Stimulated activated CD4-positive, alpha-beta T cell treated with anti-CD3 and anti-CD28 coated beads, TNF-alpha, amount 100 ng/mL, for 48 hours (primary cell): ENCODE data around the gene MFF.
A peak's percentile ranks its signal among the peaks of the same experiment; 100 is the strongest.

ENCODE experiments used
- DNase-seq, 3 donors: peaks; one replicate each; pipeline ENCODE4 v3.0.0-alpha.2; 2020; ENCODE audit warnings: low read depth in 3 of 3

MFF gene, protein sequence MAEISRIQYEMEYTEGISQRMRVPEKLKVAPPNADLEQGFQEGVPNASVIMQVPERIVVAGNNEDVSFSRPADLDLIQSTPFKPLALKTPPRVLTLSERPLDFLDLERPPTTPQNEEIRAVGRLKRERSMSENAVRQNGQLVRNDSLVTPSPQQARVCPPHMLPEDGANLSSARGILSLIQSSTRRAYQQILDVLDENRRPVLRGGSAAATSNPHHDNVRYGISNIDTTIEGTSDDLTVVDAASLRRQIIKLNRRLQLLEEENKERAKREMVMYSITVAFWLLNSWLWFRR

DNA sequence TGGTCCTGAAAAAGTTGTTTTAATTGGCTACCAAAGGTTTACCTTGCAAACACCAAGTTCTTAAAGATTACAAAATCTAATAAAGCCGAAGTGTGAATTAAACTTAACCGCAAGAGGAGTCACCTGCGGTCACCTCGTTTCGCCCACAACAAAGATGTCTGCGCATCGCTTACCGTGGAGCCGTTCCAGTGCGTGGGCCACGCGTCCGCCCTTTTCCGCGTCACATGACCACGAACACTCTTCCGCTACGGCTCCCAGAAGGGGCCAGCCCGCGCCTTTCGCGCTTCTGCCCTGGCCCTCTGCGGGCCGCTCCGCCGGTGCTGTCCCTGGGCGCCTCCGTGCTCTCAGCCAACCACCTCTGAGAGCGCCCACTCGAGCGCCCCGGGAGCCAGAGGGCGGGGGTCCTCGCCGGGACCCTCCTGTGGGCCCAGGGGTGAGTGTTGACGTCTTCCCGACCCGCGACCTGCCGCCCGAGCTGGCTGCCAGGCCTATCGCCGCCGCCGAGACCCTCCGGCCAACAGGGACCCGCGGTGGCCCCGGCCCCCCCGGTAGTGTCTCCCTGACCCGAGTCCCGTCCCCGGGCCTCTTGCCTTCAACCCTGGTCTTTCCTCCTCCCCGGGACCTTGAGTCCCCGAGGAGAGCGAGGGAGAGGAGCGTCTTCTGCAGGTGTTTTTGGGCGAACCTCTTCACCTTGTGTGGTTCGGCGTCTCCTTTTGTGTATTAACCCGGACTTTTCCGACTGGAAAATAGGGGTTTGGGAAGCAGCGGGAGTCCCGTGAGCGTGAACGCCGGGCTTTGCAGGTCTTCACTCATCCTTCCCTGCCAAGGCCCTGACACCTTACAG lies at the start of gene MFF:
Gene MFF (plus strand): TSS at position 257 of the 844 bp plus-strand sequence. CDS start 5,415 bp downstream, outside the sequence.
- peak; percentile 89 to 92 (median 91) for DNase-seq

DNA sequence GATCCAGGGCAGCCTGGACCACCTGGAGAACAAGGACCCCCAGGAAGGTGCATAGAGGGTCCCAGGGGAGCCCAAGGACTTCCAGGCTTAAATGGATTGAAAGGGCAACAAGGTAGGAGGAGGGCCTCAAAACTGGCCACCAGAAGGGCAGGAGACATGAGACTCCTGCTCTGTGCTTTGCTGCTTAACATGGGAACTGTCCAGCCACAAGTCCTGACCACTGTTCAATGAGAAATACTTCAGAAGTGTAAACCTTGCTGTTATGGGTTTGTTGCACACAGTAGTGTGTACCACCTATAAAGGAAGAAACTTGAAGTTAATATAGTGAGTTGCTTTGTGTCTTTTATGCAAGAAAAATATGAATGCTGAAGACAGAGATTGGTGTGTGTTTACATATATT lies 44.2 kb upstream of the MFF start:
- DNase-seq, result no peak

GRCh38 chr2:227285741-227286236 lies 39.3 kb upstream of the MFF start:
- no peak for DNase-seq

GRCh38 chr2:227287771-227288170 lies 37.3 kb upstream of the MFF start:
- no peak for DNase-seq

GRCh38 chr2:227292314-227292713 lies 32.7 kb upstream of the MFF start:
- DNase-seq, result no peak

DNA sequence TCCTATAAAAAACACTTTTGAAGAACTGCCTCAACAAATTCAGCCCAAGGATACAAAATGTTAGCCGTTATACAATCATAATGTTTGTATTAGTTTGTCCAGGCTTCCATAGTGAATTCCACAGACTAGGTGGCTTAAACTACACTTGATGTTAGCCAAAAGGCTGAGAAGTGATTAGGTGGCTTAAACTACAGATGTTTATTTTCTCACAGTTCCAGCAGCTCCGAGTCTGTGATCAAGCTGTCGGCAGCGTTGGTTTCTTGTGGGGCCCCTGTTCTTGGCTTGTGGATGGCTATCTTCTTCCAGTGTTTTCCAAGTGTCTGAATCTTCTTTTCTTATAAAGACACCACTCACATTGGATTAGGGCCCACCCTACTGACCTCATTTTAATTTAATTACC lies 31.5 kb upstream of the MFF start:
- no peak for DNase-seq

DNA sequence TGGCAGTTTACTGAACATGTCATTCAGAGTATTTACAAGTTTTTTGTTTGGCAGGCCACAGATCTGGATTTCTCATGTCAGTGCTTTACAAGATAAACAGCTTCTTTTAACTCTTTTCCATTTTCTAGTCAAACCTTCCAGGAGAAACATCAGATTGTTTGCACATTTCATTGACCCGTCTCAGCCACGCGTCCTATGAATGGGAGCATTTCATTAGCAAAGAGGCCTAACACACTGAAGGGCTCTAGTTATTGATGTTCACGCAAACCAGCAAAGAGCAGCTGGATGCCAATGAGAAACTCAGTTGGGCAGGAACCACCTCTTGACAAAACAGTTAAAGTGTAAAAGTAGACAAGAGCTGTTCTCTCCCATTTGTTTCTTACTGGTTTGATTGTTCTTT lies 29.2 kb upstream of the MFF start:
- DNase-seq, result no peak

DNA sequence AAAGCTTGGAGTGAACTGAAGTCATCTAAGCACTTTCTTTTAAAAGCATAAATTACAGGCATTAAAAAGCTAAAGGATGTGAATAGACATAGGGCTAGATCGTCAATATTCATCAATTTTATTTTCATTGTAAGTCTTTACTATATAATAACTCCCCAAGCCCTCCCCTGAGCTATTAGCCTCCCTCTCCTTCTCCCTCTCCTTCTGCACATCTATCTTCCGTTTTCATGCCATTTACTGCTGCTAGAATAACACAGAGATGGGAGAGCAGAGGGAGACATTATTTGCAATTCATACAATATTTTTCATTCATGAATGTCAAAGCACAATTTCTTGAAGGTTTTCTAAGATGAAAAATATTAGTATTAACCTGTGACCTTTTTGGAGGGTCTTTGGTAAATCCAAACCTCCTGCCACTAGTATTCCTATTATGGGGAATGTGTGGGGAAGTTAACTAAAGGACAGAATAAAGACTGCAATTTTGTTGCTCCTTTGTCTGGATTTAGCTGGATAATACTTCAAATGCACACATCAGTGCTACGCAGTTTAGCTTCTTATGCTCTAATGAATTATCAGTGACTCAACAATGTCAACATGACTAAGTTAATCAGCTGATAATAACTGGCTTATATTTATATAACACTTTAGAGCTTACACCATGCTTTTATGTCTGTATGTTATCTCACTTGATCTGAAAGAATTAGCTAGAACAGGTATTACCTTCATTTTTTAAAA lies 28.2 kb upstream of the MFF start:
- no peak for DNase-seq

DNA sequence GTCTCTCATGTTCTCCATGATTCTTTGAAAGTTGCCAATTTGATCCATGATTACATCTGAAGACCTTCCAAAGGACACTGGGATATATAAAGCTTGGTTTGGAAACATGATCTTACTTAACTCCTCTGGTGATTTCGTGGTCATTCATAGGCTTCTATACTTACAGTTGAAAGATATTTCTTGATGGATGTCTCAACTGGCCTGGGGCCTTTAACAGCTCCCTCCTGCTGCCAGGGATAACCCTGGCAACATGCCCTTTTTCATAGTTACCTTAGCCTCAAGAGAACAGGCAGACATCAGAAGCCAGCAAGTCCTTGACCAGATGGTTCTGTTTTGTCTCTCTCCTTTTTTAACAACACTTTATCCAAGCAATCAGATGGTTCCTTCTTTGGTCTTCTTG lies 23.5 kb upstream of the MFF start:
- DNase-seq, result no peak

DNA sequence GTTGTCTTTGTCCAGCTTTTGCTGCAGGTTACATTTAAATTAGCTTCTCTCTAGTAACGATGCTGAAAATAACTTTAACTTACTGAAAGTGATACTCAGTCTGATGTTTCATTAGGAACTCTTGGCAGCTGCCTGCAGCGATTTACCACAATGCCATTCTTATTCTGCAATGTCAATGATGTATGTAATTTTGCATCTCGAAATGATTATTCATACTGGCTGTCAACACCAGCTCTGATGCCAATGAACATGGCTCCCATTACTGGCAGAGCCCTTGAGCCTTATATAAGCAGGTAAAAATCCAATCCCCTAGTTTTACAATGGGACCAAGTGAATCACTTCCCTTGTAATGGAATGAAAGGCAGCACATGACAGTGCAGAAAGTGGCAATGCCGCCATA lies 16.3 kb upstream of the MFF start:
- DNase-seq, result no peak

DNA sequence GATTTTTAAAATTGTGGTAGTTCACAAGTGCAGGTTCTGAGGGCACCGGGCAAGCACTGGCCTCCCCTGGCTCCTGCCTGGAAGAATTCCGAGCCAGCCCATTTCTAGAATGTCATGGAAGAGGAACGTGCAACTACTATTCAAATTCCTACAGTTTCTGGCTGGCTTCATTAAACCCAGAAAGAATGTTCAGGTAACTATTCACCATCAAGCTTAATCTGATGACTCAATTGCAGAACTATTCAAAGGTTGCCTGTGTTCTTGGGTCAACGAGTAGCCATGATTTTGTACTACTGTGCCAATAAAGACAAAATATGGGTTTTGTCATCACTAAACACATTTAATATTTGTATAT lies 14.3 kb upstream of the MFF start:
- DNase-seq, result no peak

DNA sequence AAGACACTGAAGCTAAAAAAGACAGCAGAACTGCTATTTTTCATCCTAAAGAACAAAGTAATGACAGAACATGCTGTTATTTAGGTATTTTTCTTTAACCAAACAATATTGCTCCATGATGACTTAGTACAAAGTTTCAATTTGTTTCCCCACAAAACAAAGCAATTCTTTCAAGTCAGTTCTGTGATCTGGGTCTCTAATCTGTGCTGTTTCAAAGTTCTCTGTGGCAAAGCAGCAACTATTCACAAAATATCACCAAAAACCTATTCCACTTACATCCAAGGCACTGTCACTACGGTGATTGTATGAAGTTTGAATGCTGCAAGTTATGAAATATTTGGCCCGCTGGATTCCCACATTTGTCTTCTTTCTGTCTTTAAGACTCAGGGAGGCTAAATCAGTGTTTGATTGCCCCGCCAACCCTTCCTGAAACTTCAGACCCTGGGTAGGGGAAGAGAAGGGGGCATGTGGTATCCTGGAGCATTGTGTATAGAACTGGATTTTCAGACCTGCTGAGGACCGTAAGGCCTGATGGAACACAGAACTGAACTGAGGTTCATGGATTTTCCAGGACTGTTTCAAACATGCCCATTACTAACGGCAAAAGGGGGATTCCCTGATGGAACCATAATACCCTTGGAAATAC lies 13.1 kb upstream of the MFF start:
- DNase-seq, result no peak

- DNase-seq, result no peak
These were observed 12.5 kb upstream of the MFF start for GRCh38 chr2:227312579-227312978.

GRCh38 chr2:227313310-227313709 lies 11.7 kb upstream of the MFF start:
- no peak for DNase-seq

GRCh38 chr2:227317834-227318233 lies 7.2 kb upstream of the MFF start:
- no peak for DNase-seq

GRCh38 chr2:227320305-227321094 lies 4.6 kb upstream of the MFF start:
- DNase-seq, result no peak

GRCh38 chr2:227322530-227323205 lies 2.4 kb upstream of the MFF start:
- DNase-seq, result no peak

- DNase-seq, result no peak
These were observed 1.2 kb upstream of the MFF start for GRCh38 chr2:227323818-227324217.

GRCh38 chr2:227324642-227324994 lies 433 bp upstream of the MFF start:
- DNase-seq, result no peak

DNA sequence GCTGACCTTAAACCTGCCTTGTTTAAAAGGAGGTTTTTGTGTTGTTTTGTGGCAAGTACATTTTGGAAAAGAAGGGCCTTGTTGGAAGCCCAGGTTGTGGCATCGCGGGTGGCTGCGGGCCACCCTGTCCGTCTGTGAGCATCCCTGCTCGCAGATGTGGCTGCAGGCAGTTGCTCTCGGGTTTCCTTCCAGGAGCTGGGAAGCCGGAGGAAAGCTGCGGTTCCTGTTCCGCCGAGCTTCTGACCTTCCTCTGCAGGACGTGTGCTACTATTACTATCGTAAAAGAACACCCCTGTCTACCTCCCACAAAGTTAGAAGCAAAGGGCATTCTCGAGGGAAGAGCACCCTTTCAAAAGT lies 766 bp downstream of the MFF start:
- no peak for DNase-seq

- no peak for DNase-seq
These were observed 1.7 kb downstream of the MFF start for GRCh38 chr2:227326783-227327182.
